CD4-positive, alpha-beta T cell treated with Interleukin-6 for 4 hours (primary cell): ENCODE results near the gene CLDN3.
A peak's percentile ranks its signal among the peaks of the same experiment; 100 is the strongest.

Source experiments
- DNase-seq: peaks from one replicate; pipeline ENCODE4 v3.0.0-alpha.2; 2020; ENCODE audit warnings: mixed read lengths

The CLDN3 gene

DNA sequence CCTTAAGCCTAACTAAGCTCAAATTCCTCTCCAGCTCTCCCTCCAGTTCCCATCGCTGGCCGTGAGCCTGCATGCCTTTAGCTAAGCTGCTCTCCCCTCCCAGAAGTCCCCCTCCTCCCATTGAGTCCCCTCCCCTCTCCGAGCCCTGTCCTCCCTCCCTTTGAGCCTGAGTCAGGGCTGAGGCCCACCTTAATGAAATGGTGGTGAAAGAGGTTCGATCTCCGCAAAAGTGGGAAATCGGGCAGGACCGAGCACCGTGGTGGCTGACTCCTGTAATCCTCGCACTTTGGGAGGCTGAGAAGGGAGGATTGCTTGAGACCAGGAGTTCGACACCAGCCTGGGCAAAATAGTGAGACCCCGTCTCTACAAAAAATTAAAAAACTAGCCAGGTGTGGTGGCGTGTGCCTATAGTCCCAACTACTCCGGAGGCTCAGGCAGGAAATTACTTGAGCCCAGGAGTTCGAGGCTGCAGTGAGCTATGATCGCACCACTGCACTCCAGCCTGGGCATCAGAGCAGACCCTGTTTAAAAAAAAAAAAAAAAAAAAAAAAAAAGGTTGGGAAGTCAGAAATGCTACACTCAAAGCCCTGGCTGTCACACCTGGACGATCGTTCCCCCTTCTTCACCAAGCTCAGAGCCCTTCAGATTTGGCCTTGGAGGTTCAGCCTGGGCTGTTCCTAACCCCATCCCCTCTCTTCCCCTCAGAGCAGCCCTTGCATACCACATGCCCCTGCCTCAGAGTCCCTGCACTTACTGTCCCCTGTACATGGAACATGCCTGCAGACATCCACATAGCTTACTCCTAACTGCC lies 995 bp upstream of the CLDN3 start:
- DNase-seq = no peak

DNA sequence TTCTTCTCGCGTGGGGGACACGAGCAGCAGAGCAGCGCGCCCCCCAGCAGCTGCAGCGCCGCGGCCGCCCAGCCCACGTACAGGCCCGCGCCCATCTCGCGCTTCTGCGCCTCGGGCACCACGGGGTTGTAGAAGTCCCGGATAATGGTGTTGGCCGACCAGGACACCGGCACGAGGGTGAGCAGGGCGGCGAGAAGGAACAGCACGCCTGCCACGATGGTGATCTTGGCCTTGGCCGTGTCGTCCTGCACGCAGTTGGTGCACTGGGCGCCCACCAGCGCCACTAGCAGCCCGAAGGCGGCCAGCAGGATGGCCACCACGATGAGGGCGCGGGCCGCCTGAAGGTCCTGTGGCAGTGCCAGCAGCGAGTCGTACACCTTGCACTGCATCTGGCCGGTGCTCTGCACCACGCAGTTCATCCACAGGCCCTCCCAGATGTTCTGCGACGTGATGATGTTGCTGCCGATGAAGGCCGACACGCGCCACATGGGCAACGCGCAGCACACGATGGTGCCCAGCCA lies 529 bp downstream of the CLDN3 start:
- no peak for DNase-seq

DNA sequence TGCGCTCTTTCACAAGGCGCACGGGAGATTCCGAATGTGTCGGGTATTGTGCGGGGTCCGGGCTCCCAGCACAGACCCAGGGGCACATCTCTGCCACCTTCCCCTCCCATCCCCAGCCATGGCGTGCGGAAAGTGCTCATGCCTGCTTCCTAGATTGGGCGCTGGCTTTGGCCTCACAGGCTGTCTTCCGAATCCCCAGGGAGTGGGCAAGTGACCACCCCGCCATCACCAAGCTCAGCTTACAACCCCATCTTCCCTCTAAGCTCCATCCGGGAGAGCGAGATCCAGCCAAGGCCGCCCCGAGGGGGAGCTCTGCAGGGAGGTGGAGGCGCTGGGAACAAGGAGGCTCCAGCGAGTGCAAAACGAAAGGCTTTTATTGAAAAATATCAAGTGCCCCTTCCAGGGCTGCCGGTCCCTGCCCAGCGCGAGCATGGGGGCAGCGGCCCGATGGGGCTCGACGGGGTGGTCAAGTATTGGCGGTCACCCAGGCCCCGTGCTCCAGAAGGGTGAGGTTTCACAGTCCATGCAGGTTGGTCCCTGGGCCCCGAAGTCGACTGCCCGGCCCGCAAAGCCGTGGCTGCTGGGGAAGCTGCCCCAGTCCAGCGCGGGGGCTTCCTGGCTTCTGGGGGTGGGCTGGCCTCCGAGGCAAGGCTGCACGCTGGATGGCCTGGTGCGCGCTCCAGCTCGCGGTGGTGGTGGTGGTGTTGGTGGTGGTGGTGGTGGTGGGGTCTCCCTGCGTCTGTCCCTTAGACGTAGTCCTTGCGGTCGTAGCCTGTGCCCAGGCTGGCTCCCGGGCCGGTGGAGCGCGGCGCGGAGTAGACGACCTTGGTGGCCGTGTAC lies 1.2 kb downstream of the CLDN3 start:
- no peak for DNase-seq

DNA sequence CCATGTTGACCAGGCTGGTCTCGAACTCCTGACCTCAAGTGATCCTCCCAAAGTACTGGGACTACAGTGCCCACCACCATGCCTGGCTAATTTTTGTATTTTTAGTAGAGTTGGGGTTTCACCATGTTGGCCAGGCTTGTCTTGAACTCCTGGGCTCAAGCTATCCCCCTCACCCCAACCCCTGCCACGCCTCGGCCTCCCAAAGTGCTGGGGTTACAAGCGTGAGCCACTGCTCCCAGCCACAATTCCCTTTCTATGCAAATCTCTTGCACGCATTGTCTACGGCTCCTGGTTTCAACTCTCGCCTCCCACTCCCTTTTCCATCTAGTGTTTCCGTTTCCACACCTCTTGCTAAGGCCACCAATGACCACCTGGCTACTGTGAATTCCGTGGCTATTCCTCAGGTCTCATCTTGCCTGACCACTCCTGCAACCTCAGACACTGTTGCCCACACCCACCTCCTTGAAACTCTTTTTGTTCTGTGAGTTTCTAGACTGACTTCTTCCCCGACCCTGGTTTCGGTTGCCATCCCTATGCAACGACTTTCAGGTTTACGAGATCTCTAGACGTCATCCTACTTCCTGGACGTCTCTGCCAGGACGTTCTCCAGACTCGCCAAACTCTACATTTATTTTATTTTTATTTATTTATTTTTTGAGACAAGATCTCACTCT lies 3.4 kb downstream of the CLDN3 start:
- DNase-seq = no peak

DNA sequence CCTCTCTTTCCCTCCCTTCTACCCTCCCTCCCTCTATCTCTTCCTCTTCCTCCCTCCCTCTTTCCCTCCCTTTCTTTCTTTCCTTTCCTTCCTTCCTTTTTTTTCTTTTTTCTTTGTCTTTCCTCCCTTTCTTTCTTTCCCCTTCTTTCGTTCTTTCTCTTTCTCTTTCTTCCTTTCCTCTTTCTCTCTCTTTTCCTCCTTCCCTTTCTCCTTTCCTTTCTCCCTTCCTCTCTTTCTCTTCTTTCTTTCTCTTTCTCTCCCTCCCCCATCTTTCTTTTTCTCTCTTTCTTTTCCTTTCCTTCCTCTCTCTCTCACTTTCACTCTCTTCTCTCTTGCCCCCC lies 7.4 kb downstream of the CLDN3 start:
- DNase-seq = no peak

DNA sequence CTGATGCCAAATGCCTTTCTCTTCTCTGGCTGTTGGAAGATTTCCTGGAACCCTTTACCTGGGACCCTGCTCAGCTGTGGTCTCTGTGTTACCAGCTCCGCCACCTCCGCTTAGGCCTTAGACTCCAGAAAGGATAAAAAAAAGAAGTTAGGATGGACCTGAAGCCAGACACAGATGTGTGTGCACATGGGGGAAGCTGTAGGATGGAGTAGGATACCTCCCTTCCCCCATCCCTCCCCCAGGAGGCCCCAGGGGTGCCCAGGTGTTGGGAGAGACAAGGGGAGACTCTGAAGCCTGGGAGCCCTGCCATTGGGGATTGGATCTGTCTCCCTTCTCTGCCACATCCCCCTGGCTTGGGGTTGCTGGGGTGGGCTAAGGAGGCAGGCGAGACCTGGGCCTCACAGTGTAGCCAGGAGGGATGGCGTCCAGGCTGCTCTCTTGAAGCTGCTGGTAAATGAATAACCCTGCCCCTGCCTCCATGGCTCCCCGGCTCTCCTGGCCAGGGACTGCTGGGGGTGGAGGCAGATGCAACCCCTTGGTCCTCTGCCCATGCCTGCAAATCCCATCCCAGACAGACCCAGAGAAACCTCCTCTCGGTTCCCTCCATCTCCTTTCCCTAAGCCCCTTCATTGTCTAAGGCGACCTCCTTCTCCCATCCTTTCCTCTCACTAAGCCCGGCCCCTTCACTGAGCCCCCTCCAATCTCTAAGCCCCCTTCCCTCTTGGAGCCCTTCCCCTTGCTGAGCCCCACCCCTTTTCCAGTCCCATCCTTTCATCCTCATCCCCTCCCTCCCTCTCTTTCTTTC lies 8.0 kb downstream of the CLDN3 start:
- no peak for DNase-seq

DNA sequence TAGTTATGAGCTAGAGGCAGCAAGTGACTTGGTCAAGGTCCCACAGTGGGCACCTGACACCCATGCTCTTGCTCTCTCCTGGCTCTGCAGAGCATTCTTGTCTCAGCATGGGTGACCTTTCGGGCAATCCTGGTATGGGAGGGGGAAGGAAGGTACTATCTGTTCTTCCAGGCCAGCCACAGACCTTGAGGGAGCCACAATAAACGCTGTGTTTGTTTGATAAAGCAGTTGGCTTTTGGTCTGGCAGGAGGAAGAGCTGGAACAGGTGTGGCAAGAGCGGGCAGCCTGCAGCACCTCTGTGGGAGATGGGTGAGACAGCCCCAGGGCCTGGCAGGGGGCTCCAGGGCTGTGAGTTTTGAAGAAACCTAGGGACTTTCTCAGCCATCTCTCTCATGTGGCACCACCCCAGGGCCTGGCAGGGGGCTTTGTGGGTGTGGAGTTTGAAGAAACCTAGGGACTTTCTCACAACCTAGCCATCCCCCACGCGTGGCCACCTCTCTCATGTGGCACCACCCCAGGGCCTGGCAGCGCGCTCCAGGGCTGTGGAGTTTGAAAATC lies 11.4 kb downstream of the CLDN3 start:
- DNase-seq = no peak

DNA sequence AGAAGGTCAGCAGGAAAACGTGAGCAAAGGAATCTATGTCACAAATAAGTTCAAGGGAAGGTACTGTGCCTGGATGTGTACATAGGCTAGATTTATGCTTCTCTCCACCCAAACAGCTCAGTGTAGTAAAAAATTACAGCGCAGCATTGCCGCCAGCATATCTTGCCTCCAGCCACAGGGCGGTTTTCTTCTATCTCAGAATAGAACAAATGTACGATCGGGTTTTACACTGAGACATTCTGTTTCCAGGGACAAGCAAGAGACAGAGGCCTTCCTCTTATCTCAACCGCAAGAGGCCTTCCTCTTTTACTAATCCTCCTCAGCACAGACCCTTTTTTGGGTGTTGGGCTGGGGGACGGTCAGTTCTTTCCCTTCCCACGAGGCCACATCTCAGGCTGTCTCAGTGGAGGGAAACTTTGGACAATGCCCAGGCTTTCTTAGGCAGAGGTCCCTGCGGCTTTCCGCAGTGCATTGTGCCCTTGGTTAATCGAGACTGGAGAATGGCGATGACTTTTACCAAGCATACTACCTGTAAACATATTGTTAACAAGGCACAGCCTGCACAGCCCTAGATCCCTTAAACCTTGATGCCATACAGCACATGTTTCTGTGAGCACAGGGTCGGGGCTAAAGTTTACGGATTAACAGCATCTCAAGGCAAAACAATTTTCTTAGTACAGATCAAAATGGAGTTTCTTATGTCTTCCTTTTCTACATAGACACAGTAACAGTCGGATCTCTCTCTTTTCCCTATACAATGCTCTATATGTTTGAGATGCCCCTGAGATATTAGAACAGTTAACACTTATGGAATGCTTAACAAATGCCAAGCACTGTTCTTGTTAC lies 19.9 kb downstream of the CLDN3 start:
- DNase-seq = no peak

DNA sequence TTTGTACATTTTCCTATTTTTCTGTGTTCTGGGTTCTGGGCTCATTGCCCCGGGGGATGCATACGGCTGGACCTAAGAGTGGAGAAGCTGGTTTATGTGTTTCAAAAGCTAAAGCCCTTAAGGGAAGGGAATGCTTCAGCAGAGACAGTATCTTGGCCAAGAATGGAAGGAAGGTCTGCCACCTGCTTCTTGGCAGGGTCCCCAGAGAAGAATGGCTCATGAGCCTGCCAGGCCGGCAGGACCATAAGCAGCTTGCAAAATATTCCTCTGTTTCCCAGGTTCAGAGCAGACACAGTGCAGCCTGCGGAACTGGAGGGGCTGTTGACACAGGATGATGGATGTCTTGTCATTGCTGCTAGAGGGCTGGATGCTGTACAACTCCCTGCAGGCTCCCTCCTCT lies 23.7 kb downstream of the CLDN3 start:
- DNase-seq = no peak

DNA sequence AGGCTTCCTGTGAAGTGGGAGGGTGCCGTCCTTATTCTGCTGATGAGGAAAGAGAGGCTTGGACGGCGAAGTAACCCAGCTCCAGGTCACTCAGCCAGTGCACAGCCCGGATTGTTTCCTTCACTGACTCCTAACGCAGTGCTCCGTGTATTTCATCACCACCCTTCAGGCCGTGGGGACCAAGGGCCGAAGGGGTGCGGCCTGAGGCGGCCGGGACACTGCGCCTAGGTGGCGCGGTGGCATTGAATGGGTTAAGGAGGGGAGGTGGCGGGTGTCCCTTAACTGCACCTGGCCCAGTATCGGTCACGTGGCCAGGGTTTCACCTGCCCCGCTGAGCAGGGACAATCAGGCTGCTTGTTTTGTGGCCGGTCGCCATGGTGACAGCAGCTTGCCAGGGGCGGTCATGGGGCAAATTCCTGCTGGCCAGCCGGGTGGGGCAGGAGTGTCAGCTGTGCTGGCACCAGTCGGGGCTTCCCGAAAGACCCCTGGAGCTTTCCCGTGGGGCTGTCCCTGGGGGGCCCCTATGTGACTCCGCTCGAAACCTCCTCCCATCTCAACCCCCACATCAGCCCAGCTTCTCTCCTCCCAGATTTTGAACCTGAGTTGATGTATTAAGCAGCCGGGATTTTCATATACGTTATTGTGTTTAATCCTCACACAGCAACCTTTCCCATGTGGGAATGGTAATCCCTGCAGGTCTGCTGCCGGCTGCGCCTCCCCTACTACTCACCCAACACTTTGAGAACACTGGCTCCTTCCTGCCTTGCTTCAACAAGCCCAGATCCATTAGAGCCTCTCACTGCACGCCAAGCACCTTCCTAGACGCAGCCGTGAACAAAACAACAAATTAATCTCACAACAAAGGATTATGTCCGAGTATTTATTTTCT lies 27.1 kb downstream of the CLDN3 start:
- DNase-seq = no peak

DNA sequence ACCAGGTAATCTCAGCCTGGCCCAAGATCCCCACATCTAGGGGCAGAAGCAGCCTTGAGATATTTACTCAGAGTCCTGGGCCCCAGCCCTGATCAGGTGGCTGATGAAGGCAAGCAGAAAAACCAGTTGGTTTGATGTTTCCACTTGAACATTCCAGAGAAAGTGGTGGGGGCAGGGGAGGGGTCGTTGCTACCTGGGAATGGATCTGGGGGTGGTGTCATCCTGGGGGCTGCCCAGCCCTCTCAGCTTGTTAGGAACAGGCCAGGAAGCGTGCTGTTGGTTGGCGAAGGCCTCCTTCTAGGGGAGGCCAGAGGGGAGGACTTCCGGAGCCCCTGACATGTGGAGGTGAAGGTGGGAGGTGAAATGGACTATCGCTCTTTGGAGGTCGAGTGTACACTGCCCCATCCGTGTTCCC lies 27.7 kb downstream of the CLDN3 start:
- no peak for DNase-seq

DNA sequence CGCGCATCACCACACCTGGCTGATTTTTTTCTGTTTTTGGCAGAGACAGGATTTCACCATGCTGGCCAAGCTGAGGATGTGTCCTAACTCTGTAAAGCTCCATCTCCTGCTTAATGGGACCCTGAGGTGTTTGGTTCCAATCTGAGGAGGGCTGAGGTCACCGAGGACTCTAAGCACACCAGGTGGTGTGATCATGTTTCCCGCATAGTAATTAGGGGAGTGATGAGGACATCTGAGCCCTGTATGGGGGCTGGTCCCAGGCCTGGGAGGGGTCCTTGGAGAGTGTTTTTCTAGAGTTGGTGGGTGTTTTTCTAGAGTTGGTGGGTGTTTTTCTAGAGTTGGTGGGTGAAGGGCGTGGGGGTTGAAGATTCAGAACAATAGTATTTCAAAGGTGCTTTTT lies 28.5 kb downstream of the CLDN3 start:
- DNase-seq = no peak

DNA sequence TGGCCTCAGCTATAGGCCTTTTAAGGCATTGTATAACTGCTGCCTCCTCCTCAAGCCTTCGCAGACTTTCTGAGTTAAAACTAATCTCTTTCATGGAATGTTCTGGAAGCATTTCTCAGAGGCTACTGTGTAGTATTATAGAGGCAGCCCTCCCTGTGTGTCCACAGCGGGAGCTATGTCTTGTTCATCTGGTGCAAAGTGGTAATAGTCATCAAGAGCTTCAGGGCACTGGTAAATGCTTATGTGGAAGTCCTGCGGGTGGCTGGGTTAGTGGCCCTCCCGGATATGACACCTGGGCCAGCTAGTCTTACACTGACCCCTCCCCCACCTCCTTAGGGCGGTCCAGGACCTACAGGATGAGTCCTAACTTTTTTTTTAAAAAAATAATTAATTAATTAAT lies 29.3 kb downstream of the CLDN3 start:
- no peak for DNase-seq

DNA sequence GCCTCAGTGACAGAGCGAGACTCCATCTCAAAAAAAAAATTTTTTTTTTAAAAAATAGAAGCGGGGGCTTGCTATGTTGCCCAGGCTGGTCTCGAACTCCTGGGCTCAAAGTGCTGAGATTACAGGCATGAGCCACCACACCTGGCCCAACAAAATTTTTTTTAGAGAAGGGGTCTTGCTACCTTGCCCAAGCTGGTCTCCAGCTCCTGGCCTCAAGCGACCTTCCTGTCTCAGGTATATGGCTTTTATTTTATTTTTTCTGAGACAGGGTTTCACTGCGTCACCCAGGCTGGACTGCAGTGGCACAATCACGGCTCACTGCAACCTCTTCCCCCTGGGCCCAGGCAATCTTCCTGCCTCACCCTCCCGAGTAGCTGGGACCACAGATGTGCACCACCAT lies 29.9 kb downstream of the CLDN3 start:
- DNase-seq = no peak

DNA sequence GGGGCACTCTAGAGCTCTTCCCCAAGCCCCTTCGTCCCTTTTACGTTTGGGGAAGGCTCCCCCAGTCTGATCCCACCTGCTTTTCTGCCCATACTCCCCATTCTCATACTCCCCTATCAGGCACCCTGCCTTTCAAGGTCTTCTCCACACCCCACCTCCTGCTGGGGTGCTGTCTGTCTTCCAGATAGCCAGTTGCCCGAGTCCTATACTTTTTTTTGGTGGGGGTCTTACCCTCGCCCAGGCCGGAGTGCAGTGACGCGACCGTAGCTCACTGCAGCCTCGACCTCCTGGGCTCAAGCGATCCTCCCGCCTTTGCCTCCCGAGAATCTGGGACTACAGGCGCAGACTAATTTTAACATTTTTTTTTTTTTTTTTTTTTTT lies 30.7 kb downstream of the CLDN3 start:
- DNase-seq = no peak

DNA sequence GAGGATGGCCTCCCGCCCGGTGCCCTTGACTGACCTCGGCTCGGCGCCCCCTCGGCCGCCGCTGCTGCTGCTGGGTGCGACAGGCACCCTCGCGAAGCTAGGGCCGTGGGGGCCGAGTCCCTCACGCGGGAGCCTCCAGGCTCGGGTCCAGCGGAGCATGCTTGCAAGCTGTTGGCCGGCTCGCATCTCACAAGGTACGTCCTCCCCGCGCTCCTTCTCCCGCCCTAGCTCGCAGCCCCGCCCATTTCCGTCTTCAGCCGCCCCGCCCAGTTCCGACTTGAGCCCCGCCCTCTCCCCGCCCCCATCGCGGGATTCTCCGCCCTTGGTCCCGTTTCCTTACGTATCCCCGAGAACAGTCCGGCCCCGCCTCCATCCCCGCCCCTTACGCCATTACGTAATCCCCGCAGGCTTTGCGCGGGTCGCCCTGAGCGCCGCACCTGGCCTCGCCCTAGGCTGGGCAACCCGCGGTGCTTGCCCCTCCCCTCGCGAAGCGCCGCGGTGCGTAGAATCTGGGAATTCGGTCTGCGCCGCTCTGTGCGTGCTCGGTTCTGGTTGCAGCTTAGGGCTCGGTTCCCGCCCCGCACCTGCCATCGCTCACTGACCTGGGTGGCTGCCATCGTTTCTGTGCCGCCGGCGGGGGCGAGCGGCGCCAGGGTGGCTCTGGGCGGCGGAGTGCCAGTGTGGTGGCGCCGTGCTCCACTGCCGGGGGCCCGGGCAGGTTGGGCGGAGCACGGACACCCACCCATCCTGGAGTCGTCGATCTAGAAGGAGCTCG lies 31.3 kb downstream of the CLDN3 start, which contains the start of gene ABHD11:
TSS of gene ABHD11 (minus strand) at position 191 of the 775 bp plus-strand sequence. CDS start at position 159, 32 bp downstream.
- DNase-seq = peak; percentile 98

DNA sequence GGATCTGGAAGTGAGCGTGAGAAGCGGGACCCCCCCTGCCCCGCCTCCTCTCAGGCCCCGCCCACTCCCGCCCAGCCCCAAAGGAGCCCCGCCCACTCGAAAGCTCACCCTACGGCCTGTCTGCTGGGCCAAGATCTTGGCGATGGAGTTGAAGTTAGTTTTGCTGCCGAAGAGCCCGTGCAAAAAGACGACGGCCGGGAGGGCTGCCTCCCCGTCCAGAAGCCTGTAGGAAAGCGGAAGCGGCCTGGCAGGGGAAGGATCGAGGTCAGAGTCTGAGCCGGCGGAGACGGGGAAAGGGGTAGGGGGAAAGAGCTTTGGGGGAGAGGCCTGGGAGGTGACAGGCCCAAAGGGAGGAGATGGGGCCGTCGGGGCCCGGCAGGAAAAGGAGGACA lies 31.9 kb downstream of the CLDN3 start:
- DNase-seq = peak; percentile 76

DNA sequence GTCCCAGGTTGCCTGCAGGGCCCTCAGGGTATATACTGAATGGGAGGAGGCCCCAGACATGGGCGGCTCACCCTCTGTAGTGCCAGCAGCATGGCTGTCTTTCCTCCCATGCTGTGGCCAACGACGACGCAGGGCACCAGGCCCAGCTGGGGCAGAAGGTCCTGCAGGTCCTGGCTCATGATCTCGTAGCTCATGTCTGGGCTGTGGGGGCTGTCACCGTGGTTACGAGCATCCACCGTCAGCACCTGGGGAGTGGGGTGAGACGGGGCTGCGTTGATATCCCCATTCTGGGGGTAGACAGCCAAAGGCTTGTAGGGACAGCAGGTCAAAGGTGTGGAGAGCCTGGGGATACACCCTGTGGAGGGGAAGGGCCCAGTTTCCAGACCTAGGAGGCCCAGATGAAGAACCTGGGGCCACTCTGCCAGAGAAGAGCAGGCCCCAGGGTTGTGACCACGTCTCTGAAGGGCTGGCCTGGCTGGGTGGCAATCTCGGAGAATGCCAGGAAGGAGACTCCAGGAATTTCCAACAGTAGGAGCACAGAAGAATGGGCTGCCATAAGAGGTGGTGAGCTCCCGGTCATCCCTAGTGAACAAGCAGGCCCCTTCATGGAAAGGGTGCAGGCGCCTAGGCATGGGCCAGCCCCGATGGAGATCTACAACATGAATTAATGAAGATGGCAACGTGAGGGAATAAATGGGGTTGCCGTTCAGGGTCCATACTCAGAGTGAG lies 32.4 kb downstream of the CLDN3 start:
- DNase-seq = no peak

DNA sequence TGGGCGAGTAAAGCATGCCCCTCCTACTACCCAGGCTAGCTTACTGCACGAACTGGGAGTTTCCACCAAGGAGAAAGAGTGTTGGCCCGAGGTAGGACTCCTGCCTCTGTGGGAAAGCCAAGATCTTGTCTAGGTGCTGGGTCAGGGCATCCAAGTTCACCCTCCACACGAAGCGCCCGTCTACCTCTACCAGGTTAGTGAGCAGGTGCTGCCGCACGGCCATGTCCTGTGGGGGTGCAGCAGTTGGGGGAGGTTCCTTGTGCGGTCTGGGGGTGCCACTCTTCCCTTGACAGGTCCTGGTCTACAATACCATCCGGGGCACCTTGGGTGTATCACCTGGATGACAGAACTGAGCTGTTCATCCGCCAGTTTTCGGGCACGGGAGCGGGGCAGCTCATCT lies 33.2 kb downstream of the CLDN3 start:
- no peak for DNase-seq
